Measurements from ENCODE around the gene STIM1.

STIM1 gene

DNA sequence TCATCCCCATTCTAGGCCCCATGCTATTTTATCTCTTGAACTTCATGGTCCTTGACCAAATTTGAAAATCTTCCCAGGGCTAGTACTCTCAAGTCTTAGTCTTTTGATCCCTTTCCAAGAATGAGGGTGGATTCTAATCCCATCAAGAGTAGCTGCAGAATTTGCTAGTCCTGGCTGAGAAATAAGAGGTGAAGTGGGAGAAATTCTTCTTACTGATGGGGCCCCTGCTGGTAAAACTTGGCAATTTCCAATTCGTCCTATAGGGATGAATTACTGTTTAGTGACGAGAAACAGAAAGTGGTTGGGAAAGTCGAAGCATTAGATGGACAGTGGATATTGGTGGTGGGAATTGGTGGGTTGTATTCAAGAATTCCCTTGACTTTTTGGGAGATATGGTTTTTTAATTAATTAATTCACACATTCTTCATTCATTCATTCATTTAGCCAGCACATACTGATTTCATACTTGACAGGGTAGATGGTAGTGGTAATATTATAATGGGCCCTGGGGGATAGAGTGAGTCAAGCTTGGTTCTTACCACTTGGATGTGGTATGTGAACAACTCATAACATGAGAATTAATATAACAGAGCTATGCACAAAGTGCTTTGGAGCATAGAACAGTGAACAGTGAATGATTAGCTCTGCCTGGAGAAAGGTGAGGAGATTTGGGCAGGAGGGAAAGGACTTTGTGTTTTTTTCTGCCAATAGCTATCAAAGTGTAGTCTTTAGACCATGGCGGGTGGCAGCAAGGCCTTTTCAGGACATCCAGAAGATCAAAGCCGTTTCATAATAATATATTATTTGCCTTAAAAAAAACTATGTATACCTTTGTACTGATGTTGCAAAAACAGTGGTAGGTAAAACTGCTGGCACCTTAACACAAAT is 103.8 kb downstream of the STIM1 start:
- no peak for DNase-seq (ENCODE audit: low read depth, low spot score)
- no peak overlapping the region for H3K4me3 ChIP-seq (ENCODE audit: low read length)

DNA sequence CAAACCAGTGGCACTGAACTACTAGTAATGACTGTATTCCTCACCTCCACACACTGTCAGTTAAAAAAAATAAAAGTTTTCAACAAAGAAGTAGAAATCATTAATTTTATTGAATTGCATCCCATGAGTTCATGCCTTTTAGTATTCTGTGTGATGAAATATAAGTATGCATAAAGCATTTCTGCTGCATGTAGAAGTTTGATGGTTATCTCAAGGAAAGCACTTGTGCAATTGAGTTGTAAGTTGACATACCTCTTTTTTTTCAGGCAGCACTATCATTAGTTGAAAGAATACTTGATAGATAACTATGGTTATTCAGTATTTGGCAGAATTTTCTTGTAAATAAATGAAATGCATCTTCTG is 104.4 kb downstream of the STIM1 start:
- no peak for DNase-seq (ENCODE audit: low read depth, low spot score)
- H3K4me3 ChIP-seq (ENCODE audit: low read length): no peak overlapping the region

DNA sequence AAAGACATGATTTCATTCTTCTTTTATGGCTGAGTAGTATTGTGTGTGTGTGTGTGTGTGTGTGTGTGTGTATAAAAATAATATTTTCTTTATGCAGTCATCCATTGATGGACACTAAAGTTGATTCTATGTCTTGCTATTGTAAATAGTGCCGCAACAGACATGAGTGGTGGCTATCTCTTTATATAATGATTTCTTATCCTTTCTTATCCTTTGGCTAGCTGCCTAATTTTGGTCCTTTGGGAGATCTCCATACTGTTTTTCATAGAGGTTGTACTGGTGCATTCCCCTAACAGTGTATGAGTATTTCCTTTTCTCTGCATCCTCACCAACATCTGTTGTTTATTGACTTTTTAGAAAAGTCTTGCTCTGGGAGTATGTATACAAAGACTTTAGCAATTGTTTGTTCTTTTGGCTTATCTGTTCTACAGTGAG is 107.0 kb downstream of the STIM1 start:
- H3K4me3 ChIP-seq (ENCODE audit: low read length): no peak overlapping the region
- no peak for DNase-seq (ENCODE audit: low read depth, low spot score)

DNA sequence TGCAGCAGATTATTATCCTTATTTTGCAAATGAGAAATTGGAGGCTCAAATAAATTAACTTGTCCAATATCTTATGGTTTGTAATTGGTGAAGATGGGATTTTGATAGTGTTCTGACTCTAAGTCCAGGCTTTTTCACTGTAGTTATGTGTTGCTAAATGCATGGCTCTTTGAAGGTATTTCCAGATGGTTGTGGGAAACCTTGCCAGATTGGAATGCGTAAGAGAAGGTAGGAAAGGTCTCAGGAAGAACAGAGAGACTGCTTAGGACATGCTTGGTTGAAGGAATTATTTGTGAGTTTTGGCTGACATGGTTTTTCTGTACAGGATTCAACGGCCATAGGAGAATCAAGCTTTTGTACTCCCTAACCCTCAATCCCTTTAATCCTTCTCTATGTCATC is 108.6 kb downstream of the STIM1 start:
- no peak overlapping the region for H3K4me3 ChIP-seq (ENCODE audit: low read length)
- no peak for DNase-seq (ENCODE audit: low read depth, low spot score)

DNA sequence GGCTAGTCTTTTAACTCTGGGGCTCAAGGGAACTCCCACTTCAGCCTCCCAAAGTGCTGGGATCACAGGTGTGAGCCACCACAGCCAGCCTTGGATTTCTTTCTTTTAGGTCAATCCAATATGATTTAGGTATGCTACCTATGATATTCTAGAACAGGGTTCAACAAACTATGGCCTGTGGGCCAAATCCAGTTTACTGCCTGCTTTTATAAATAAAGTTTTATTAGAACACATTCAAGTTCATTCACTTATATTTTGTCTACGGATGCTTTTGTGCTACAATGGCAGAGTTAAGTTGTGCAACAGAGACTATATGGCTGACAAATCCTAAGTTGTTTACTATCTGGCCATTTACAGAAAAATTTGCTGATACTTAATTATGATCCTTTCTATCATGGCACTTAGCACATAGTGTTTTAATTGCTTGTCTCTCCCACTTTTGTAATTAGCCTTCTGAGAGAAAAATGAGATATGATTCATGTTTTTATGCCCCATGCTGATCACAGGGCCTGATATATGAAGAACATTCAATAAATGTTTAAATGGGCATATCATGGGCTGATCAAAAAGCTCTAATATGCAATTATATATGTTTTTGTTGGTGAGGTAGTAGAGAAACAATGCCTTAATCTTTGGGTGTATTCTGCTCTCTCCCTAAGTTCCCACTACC is 109.6 kb downstream of the STIM1 start:
- no peak overlapping the region for H3K4me3 ChIP-seq (ENCODE audit: low read length)
- no peak for DNase-seq (ENCODE audit: low read depth, low spot score)

DNA sequence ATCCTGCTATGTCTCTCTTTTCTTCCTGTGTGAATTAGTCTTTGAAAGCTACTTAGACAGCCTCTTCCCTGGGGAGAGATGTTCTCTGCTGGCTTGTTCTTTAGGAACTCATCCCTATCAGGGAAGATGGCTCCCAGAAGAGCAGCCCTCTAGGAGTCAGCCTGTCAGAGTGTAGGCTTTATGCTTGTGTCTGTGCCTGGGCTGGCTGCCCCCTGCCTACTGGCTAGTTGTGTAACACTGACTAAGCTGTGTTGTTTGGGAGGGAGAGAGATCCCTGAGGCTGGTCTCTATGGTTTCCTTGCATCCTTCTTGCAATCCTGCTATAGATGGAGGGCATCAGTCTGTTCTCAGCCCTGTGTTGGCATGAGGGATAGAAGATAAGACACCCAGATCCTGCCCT is 112.2 kb downstream of the STIM1 start:
- H3K4me3 ChIP-seq (ENCODE audit: low read length): no peak overlapping the region
- DNase-seq (ENCODE audit: low read depth, low spot score): no peak

DNA sequence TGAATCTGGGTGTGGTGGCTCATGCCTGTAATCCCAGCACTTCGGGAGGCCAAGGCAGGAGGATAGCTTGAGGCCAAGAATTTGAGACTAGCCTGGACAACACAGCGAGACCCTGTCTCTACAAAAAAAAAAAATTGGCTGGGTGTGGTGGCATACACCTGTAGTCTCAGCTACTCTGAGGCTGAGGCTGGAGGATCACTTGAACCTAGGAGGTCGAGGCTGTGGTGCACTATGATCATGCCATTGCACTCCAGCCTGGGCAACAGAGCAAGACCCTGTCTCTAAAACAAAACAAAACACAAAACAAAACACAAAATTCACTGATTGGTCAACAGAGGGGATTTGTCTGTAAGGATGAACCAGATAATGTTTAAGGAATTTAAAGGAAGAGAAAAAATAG is 113.7 kb downstream of the STIM1 start:
- H3K4me3 ChIP-seq (ENCODE audit: low read length): peak overlapping the region; percentile 9
- DNase-seq (ENCODE audit: low read depth, low spot score): no peak

DNA sequence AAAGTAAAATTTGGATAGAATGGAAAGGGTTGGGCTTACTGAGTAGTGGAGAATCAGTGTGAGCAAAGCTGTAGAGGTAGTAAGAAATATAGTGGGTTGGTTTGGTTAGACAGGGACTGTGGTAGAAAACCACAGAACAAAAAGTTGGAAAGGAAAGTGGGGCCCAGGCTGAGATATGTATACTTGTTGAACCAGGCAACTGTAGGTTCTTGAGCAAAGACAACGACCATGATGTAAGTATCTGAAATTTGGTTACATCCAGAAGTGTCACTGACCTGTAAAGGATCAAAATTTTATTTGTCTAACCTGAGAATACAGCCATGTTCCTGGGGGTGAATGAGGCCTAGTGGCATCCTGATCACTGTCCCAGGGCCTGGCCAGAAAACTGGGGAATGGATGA is 114.1 kb downstream of the STIM1 start:
- H3K4me3 ChIP-seq (ENCODE audit: low read length): peak overlapping the region; percentile 9
- DNase-seq (ENCODE audit: low read depth, low spot score): peak; percentile 86

DNA sequence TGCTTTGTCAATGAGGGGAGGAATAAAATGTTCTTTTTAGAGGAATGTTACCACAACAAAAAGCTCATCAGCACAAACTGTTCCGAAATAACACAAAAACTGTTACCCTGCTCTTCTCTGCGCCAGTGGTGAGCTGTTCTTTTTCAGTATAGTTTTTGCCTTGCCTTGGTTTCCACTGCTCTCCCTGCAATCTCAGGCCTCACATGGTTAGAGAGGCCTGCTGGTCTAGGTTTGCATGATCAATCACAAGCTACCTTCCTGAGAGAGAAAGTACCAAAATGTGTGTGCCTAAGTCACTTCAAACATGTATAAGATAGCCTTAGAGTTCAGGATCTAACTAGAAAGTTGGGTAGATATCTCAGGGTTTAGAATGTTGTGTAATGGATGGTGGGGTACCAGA is 114.6 kb downstream of the STIM1 start:
- no peak overlapping the region for H3K4me3 ChIP-seq (ENCODE audit: low read length)

DNA sequence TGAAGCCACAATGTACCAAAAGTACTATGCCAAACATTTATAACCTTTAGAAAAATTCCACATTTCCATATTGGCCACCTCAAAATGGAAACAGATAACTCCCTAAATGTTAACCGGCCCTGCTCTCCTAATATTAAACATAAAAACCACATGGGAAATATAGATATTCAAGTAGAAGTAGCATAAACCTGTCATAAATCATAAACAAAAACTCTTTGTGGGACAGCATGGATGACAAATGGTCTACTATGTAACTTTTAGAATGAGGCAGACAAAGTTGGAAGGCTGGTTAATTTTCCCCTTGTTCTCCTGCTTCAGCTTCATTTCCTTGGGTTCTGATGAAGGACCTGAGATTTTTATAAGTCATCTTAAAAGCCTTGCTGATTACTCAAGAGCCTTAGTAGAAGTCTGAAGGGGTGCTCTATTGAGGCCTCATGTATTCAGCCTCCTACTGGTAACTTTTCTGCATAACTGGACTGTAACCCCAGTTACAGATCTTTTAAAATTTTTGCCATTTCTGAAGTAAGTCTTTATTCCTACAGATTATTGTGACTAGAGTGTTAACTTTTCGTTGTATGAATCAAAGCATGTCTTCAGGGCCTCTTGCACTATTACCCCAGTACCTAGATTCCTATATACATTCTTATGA is 116.4 kb downstream of the STIM1 start:
- H3K4me3 ChIP-seq (ENCODE audit: low read length): no peak overlapping the region
- DNase-seq (ENCODE audit: low read depth, low spot score): peak; percentile 59

More for the DNA sequence above, 114.6 kb downstream of the STIM1 start:
- DNase-seq (ENCODE audit: low read depth, low spot score): no peak

DNA sequence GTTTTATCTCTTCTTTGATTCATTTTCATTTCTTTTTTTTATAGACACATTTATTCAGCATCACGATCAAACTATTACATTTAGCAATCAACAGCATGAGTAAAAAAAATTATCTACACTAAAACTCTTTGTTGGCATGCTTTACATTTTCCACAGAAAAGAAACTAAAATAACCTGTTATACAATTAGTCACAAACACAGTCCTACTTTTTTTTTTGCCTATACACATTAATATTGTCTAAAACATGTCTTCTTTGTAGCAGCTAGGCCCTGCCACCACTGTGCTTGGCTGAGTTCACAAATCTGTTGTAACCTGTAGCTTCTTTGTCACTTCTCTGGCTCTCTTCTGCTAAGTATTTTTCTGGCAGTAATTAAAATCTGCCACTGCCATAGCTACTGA is 117.0 kb downstream of the STIM1 start:
- no peak for DNase-seq (ENCODE audit: low read depth, low spot score)
- no peak overlapping the region for H3K4me3 ChIP-seq (ENCODE audit: low read length)

DNA sequence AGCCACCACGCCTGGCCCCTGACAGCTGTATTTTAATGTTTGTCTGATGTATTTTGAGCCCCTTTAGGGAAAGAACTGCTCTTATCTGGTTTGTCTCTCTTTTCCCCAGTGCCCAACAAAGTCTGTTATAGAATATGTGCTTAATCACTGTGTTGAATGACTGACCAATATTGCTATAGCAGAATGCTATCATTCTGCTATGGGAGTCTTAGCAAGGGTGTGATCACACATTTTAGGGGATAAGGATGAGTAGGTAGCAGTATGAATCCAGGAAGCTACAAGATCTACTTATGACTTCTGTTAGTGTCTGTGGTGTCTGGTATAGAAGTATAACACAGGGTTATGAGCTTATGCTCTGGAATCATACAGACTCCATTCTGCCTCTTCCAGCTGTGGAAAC is 121.6 kb downstream of the STIM1 start:
- no peak for DNase-seq (ENCODE audit: low read depth, low spot score)
- no peak overlapping the region for H3K4me3 ChIP-seq (ENCODE audit: low read length)

DNA sequence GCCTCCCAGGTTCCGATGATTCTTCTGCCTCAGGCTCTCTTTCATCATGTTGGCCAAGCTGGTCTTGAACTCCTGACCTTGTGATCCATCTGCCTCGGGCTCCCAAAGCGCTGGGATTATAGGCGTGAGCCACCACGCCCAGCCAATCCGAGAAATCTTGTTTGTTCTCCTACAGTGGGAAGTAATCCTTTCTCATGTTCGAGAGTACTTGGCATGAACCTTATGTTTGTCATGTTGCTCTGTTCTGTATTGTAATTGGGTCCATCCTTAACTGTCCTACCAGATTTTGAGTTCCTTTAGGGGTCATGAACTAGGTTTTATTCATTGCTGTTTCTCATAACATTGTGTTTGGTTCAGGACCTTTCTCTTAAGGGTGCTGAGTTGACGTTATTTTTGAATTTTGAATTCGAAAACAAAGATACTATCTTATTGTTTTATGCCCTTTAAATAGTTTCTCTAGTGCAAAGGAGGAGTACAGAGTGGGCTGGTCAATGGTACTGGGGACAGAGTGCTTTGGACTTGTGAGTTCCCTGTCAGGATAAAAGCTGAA is 125.7 kb downstream of the STIM1 start:
- no peak overlapping the region for H3K4me3 ChIP-seq (ENCODE audit: low read length)
- DNase-seq (ENCODE audit: low read depth, low spot score): no peak

DNA sequence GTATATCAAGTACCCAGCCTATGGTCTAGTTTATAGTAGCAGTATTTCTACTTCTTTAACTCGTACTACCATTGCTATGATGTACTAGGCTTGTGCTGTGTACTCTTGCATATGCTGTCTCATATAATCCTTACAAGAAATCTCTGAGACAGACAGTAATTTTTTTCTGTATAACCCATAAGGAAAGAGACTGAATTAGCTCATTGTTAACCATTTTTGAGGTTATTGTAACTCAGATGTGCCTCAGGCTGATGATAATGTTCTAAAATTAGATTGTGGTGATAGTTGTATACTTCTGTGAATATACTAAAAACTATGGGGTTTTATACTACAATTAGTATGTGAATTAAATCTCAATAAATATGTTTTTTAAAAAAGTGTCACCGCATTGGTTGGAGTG is 127.0 kb downstream of the STIM1 start:
- no peak overlapping the region for H3K4me3 ChIP-seq (ENCODE audit: low read length)
- DNase-seq (ENCODE audit: low read depth, low spot score): no peak

DNA sequence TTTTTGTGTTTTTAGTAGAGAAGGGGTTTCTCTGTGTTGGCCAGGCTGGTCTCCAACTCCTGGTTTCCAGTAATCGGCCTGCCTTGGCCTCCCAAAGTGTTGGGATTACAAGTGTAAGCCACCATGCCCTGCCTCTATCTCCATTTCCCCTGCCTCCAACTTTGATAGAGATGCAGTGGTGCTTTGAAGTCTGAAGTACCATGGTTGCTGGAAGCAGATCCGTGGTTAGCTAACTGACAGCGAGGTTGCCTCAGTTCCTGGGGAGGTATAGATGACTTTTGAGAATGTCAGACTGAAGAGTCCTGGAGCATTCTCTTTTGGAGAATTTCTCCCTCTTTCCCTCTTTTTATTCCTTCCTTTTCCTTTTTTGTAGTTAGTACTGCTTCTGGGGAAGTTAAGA is 127.6 kb downstream of the STIM1 start:
- DNase-seq (ENCODE audit: low read depth, low spot score): peak; percentile 79
- no peak overlapping the region for H3K4me3 ChIP-seq (ENCODE audit: low read length)

DNA sequence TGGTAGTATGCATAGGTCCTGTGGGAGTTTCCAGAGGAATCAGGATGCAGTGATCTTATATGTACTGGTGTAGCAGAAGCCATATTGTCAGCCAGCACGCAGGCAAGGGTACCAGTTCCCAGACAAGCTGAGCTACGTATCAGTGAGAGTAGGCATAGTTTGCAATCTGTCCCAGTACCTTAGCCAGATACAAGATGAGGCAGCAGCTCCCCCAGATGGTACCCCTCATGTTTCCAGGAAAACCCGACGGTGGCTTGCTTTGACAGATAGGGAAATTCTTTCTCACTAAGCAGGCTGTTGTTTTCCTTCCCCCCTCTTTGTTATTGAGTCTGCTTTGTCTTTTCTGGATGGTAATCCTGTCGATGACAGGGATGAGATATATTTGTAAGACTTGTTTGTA is 129.4 kb downstream of the STIM1 start:
- H3K4me3 ChIP-seq (ENCODE audit: low read length): no peak overlapping the region
- DNase-seq (ENCODE audit: low read depth, low spot score): no peak

DNA sequence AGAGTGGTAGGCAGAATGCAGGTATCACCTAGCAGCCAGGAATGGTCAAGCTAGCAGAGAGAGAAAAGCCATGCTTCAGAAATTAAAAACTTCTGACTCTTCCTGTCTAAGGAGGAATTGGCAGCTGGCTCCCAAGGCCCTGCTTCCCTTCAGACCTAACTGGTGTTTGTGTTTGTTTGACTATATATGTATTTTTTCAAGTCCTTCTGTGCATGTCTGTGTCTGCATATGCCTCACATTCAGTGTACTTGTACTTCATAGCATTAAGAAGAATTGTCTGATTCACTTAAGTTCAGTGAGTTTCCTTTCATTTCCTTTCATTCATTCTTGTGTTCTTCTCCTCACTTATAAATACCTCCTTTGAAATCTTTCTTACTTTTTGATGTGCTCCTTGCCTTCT is 130.2 kb downstream of the STIM1 start:
- H3K4me3 ChIP-seq (ENCODE audit: low read length): no peak overlapping the region
- DNase-seq (ENCODE audit: low read depth, low spot score): no peak

DNA sequence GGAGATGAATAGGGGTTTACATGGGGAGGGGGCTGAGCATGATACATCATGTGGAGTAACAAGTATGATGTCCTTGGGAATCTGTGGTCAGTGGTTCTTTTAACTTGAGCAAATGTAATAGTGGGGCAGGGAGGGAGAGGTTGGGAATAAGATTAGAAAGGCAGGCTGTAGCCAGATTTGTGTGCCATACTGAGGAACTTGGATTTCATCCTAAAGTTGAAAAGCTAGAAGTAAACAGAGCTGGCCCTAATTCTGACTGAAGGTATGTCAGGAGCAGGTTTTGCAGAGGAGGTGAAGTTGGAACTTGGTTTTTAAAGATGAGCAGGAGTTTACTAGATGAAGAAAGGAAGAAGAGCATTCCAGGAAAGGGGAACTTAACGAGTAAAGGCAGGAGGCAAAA is 130.8 kb downstream of the STIM1 start:
- no peak for DNase-seq (ENCODE audit: low read depth, low spot score)
- H3K4me3 ChIP-seq (ENCODE audit: low read length): no peak overlapping the region

DNA sequence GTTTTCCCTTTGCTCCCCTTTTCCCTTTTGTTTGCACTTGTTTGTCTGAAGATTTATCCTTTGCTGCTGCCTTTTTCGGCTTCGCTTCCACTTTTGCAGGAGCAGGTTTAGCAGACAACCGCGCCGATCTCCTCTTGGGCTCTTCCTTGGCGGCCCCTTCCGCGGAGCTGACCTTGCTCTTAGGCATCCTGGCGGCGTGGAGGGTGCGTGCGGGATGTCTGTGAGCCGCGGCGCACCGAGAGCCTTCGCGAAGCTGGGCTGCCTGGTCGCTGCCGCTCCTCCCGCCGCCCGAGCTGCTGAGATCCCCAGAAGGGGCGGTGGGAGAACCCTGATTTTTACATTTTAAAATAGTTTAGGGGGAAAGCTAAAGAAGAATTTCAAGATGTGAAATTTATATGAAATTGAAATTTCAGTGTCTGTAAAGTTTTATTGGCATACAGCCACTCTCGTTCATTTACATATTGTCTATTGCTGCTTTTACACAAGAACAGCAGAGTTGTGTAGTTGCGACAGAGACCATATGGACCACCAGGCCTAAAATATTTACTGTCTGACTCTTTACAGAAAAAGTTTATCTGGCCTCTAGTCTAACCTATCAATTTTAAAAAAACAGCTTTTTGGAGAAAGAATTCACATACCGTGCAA is 133.9 kb downstream of the STIM1 start:
- no peak overlapping the region for H3K4me3 ChIP-seq (ENCODE audit: low read length)
- no peak for DNase-seq (ENCODE audit: low read depth, low spot score)

DNA sequence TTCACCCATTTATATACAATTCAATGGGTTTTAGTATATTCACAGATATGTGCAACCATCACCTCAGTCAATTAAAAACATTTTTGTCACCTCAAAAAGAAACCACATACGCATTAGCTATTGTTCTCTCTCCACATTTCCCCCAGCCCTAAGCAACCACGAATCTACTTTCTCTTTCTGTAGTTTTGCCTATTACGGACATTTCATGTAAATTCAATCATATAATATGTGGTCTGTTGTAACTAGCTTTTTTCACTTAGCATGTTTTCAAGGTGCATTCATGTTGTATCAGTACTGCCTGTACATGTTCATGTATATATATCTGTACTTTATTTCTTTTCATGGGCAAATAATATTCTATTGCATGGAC is 134.4 kb downstream of the STIM1 start:
- DNase-seq (ENCODE audit: low read depth, low spot score): peak; percentile 84
- peak overlapping the region; percentile 7; the same call in 1 of the 2 replicates for H3K4me3 ChIP-seq (ENCODE audit: low read length)

Measured in Jurkat, Clone E6-1 (cell line).